Measurements from ENCODE around the gene CRELD1. TPM values are rescaled to one million over a fixed set of nuclear protein-coding genes. Genes with fewer than 3 reads are reported as not detected.

Gene CRELD1
- total and polyA plus RNA-seq, 2 of the 13 experiments (the other 11 are each of a cell fraction or from before 2014, with no cell fraction given), result 27.1 to 61.9 TPM

- TF ChIP-seq ZNF276 (CRISPR knock-in tag; IDR thresholded peaks at IDR 0.05; ENCODE audit: low read depth) (0 out of 2 replicates have a peak, but pooled peaks have one; percentile 42), NKX3-1 (CRISPR knock-in tag; IDR thresholded peaks at IDR 0.05) (0 out of 2 replicates have a peak, but pooled peaks have one; percentile 81), ZSCAN31 (CRISPR knock-in tag; IDR thresholded peaks at IDR 0.05; ENCODE audit: low read depth) (peak; percentile 15; the same call in 1 of the 2 replicates), HOXD1 (CRISPR knock-in tag; IDR thresholded peaks at IDR 0.05) (no peak; the same call in 1 of the 2 replicates), ARNT2 (CRISPR knock-in tag; IDR thresholded peaks at IDR 0.05; ENCODE audit: low read depth) (peak; percentile 79), ZNF816 (CRISPR knock-in tag; IDR thresholded peaks at IDR 0.05; ENCODE audit: borderline replicate concordance) (peak; percentile 90; the same call in 1 of the 2 replicates), MAFF (IDR thresholded peaks at IDR 0.05; ENCODE audit: low read depth, low read length) (no peak), ZBTB1 (CRISPR knock-in tag; IDR thresholded peaks at IDR 0.05; ENCODE audit: borderline replicate concordance) (no peak), POLR2G (IDR thresholded peaks at IDR 0.05; ENCODE audit: low read depth, low read length) (peak; percentile 68), NCOA2 (CRISPR knock-in tag; IDR thresholded peaks at IDR 0.05) (peak; percentile 40; the same call in 1 of the 2 replicates), ZBTB2 (CRISPR knock-in tag; IDR thresholded peaks at IDR 0.05; ENCODE audit: low read depth) (no peak; the same call in 1 of the 2 replicates), ZBTB37 (CRISPR knock-in tag; IDR thresholded peaks at IDR 0.05) (no peak), ZFP90 (CRISPR knock-in tag; IDR thresholded peaks at IDR 0.05; ENCODE audit: borderline replicate concordance) (peak; percentile 26; the same call in 1 of the 2 replicates), CSRNP2 (CRISPR knock-in tag; conservative IDR thresholded peaks at IDR 0.05; ENCODE audit: low read depth) (peak; percentile 57; the same call in 1 of the 2 replicates), TFDP2 (CRISPR knock-in tag; IDR thresholded peaks at IDR 0.05) (peak; percentile 91), ZNF670 (CRISPR knock-in tag; IDR thresholded peaks at IDR 0.05; ENCODE audit: borderline replicate concordance) (0 out of 2 replicates have a peak, but pooled peaks have one; percentile 38), ZNF292 (CRISPR knock-in tag; IDR thresholded peaks at IDR 0.05; ENCODE audit: borderline replicate concordance, low read depth) (0 out of 2 replicates have a peak, but pooled peaks have one; percentile 32)
Measured at GRCh38 chr3:9915254-9916141, 18.1 kb upstream of the CRELD1 start (continued).
